ENCODE data around the gene CCL21.

Gene CCL21

DNA sequence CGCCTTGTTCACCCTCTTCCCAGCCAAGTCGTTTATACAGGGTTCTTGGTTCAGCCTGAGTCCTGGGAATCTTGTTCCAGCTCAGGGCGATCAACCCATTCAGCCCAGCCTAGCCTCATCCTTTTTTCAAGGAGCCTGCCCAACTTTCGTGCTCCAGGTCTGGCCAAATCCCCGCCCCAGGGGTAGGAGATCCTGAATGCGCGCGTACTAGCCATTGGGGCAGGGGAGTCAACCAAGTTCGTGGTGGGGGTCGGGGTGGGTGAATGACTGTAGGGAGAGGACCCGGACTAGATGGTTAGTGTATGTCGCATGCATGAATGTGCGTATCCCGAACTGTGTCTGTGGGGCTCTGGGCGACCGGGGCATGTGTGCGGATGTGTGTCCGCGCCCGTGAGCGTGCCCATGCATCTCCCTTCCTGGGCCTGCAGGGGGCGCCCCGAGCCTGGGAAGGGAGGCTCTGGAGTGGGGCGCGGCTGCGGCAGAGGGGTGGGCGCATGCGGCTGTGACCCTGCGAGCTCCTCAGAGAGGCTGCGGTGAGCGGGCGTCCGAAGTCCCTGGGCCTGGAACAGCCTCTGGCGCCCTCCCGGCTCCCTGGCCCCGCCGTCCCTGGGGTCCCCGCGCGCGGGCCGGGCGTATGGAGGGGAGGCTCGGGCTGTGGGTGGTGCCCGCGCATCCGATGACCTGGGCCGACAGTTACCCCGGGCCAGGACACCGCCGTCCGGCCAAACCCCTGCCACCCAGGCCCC, 8.7 kb downstream of the CCL21 start:
- Histone ChIP-seq H3K4me3 (peak overlapping the region; percentile 64 to 71), H3K27me3 (no peaks in the 10 kb centered on the region), H3K4me1 (peaks cover 0 to 5% (median 4%) of the 10 kb centered on the region in 4 donors), H3K27ac (peak overlapping the region; percentile 83), H3K9me3 (no peaks in the 10 kb centered on the region), H3K36me3 (no peaks in the 10 kb centered on the region)
- DNase-seq, result peak; percentile 72 to 84
- TF ChIP-seq, protein P1, sequence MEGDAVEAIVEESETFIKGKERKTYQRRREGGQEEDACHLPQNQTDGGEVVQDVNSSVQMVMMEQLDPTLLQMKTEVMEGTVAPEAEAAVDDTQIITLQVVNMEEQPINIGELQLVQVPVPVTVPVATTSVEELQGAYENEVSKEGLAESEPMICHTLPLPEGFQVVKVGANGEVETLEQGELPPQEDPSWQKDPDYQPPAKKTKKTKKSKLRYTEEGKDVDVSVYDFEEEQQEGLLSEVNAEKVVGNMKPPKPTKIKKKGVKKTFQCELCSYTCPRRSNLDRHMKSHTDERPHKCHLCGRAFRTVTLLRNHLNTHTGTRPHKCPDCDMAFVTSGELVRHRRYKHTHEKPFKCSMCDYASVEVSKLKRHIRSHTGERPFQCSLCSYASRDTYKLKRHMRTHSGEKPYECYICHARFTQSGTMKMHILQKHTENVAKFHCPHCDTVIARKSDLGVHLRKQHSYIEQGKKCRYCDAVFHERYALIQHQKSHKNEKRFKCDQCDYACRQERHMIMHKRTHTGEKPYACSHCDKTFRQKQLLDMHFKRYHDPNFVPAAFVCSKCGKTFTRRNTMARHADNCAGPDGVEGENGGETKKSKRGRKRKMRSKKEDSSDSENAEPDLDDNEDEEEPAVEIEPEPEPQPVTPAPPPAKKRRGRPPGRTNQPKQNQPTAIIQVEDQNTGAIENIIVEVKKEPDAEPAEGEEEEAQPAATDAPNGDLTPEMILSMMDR (IDR thresholded peaks at IDR 0.05), result peak; percentile 80 to 94
- intact Hi-C loops (cut with DNase I; ENCODE audit: low total_unique reads), result loop anchor here (10.0 kb wide), 1 partner anchor 86 kb away; the partner anchor contains the start of gene RPP25L

DNA sequence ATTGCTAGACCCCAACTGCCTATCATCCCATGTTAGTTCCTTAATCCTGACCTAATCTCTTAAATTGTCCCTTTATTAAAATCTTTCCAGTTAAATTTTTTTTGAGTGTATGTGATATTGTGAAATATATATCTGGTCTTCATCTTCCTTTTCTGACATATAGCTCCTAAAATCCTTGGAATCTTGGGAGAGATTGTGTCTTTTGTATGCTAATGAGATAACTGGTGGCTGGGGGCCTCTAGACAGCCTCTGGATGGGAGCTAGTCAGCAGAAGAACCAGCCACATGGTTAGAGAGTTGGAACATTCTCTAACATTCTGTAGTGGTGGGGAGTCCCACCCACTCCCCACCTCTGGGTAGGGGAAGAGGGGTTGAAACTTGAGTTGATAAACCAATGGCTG, 15.1 kb downstream of the CCL21 start:
- intact Hi-C loops (cut with DNase I; ENCODE audit: low total_unique reads), result no loop called here
- no peak overlapping the region for H3K27ac ChIP-seq
- TF ChIP-seq, protein P1 (IDR thresholded peaks at IDR 0.05), result no peak

DNA sequence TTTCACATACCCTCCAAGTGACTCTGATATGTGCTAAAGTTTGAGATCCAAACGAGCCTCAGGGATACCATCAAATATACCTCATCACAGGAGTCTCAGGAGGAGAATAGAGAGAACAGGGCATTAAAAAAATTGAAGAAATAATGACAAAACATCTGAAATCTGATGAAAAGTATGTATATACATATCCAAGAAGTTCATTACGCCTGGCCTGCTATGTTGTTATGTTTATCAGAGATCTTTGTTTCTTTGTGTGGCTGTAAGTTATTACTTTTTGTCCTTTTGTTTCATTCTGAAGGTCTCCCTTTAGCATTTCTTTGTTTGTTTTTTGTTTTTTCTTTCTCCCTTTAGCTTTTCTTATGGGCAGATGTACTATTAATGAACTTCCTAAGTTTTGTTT, 16.4 kb downstream of the CCL21 start:
- intact Hi-C loops (cut with DNase I; ENCODE audit: low total_unique reads), result no loop called here

More for the DNA sequence above, 15.1 kb downstream of the CCL21 start:
- Histone ChIP-seq H3K4me1 (peaks cover 0 to 18% (median 12%) of the 10 kb centered on the region in 4 donors), H3K27me3 (no peaks in the 10 kb centered on the region), H3K36me3 (no peaks in the 10 kb centered on the region), H3K4me3 (no peak overlapping the region), H3K9me3 (no peaks in the 10 kb centered on the region)
- DNase-seq, result no peak

DNA sequence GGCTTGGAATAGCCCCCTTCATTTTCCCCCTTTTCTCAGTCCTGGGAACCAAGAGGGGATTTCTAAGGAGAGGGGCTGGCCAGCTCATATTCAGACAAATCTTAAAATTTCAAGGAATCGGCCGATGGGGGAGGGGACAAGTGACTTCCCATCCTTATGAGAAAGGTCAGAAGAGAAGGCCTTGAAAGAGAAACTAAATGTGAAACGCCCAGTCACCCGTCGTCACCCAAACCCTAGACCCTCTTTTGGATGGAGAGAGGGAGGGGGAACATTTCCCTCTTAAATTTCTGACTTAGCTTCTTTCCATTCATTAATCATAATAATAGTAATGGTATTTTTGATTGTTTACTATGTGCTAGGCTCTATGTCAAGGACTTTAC, 18.0 kb downstream of the CCL21 start:
- TF ChIP-seq, protein P1 (IDR thresholded peaks at IDR 0.05), result no peak
- Histone ChIP-seq H3K36me3 (no peaks in the 10 kb centered on the region), H3K9me3 (no peaks in the 10 kb centered on the region), H3K27ac (no peak overlapping the region), H3K4me1 (peaks cover 0 to 40% (median 23%) of the 10 kb centered on the region in 4 donors), H3K4me3 (no peak overlapping the region), H3K27me3 (no peaks in the 10 kb centered on the region)
- intact Hi-C loops (cut with DNase I; ENCODE audit: low total_unique reads), result no loop called here
- DNase-seq, result no peak

More for the DNA sequence above, 16.4 kb downstream of the CCL21 start:
- Histone ChIP-seq H3K9me3 (no peaks in the 10 kb centered on the region), H3K27ac (no peak overlapping the region), H3K4me3 (no peak overlapping the region), H3K4me1 (peaks cover 0 to 25% (median 17%) of the 10 kb centered on the region in 4 donors), H3K36me3 (no peaks in the 10 kb centered on the region), H3K27me3 (no peaks in the 10 kb centered on the region)
- no peak for DNase-seq
- TF ChIP-seq, protein P1 (IDR thresholded peaks at IDR 0.05), result no peak

DNA sequence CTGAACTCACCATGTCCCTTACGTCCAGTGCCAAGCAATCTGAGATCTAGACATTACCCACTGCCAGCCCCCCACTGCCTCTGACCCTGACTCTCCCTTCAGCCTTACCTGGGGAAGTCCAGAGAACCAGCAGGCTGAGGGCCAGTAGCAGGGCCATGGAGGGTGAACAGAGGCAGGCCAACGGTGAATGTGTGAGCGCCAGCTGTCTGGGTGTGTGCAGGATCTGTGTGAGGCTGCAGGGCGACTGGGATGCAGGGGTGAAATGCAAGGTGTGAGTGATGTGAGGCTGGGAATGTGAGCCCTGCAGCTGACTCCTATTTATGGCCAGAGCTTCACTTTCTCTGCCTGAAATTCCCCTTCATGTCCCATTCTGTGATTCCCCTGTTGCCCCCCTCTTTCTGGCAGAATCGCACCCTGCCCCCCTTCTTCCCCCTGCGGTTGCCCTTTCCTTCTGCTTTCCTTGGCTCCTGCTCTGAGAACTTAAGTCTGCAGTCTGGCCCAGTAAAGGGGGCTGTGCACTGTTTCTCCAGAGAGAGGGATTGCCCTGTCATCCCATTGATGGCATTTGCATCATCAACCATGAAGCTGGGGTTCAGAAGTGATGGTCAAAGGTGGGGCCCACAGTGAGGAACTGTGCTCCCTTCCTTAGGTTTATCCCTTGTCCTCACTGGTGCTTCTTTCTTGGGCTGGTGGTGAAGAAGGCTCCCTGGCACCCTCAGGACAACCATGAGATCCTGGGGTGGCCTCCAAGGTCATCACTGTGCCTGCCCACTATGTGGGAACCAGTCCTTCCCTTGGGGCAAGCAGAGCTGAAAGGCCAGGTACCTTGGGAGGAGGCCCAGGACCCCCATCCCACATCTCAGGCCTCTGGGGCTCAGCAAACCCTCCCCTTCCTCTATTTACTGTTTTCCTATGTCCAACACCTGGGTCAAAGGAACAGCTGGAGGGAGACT, 18.7 kb downstream of the CCL21 start, which contains the start of gene CCL19:
TSS of gene CCL19 (minus strand) at position 294 of the 953 bp plus-strand sequence. CDS start at position 157, 137 bp downstream.
- H3K27ac ChIP-seq, result no peak within 1 kb of the TSS
- peaks cover 0 to 46% (median 25%) of the 10 kb centered on the region in 4 donors for H3K4me1 ChIP-seq
- no peak within 1 kb of the TSS for H3K4me3 ChIP-seq
- no peaks in the 10 kb centered on the region for H3K36me3 ChIP-seq
- H3K9me3 ChIP-seq, result no peaks in the 10 kb centered on the region
- no peak for DNase-seq
- no peaks in the 10 kb centered on the region for H3K27me3 ChIP-seq
- TF ChIP-seq, protein P1 (IDR thresholded peaks at IDR 0.05), result no peak
- intact Hi-C loops (cut with DNase I; ENCODE audit: low total_unique reads), result no loop called here

Measured in tibial artery (tissue), 4 donors.